H1 (cell line): ENCODE measurements around the gene MED1. TPM values are rescaled to one million over a fixed set of nuclear protein-coding genes. Genes with fewer than 3 reads are reported as not detected.

ENCODE experiments used
- polyA plus RNA-seq, 7 experiments: library from polyadenylated mRNA; depleted of rRNA in 3 of 7; stranded (reverse) in 5 of 7; unstranded in 2 of 7; fragments of >200 nt in 5 of 7; fragments of 200-250 nt in 2 of 7; gene quantifications; 1 replicate in 5 of 7; 2 replicates in 1 of 7; 4 replicates in 1 of 7; pipeline versions ENCODE4 v1.2.1 to v1.2.3, GENCODE V29; 2011 to 2013; ENCODE audit warnings: missing spikeins in 2 of 7, mixed read lengths in 2 of 7
- total RNA-seq: library from RNA; stranded (reverse); fragmentation: NEBNext Ultra II Directional; extraction: Animal tissue kit (Norgen Biotek cat#: 25700); gene quantifications from 2 replicates; pipeline ENCODE4 v1.2.1, GENCODE V29; 2021
- TF ChIP-seq, protein P1 (sequence below): fragments of 300-600 bp; sonication (generic); IDR thresholded peaks from 2 replicates; pipeline ENCODE4 v1.7.1; 2012; ENCODE audit warnings: low read length, moderate library complexity, mild to moderate bottlenecking, inconsistent platforms; ENCODE audit not compliant: insufficient replicate concordance

The MED1 gene
- total and polyA plus RNA-seq, 2 of the 8 experiments (the other 6 are each of a cell fraction or from before 2014, with no cell fraction given), result 24.7 to 56.5 TPM

- TF ChIP-seq, protein P1, sequence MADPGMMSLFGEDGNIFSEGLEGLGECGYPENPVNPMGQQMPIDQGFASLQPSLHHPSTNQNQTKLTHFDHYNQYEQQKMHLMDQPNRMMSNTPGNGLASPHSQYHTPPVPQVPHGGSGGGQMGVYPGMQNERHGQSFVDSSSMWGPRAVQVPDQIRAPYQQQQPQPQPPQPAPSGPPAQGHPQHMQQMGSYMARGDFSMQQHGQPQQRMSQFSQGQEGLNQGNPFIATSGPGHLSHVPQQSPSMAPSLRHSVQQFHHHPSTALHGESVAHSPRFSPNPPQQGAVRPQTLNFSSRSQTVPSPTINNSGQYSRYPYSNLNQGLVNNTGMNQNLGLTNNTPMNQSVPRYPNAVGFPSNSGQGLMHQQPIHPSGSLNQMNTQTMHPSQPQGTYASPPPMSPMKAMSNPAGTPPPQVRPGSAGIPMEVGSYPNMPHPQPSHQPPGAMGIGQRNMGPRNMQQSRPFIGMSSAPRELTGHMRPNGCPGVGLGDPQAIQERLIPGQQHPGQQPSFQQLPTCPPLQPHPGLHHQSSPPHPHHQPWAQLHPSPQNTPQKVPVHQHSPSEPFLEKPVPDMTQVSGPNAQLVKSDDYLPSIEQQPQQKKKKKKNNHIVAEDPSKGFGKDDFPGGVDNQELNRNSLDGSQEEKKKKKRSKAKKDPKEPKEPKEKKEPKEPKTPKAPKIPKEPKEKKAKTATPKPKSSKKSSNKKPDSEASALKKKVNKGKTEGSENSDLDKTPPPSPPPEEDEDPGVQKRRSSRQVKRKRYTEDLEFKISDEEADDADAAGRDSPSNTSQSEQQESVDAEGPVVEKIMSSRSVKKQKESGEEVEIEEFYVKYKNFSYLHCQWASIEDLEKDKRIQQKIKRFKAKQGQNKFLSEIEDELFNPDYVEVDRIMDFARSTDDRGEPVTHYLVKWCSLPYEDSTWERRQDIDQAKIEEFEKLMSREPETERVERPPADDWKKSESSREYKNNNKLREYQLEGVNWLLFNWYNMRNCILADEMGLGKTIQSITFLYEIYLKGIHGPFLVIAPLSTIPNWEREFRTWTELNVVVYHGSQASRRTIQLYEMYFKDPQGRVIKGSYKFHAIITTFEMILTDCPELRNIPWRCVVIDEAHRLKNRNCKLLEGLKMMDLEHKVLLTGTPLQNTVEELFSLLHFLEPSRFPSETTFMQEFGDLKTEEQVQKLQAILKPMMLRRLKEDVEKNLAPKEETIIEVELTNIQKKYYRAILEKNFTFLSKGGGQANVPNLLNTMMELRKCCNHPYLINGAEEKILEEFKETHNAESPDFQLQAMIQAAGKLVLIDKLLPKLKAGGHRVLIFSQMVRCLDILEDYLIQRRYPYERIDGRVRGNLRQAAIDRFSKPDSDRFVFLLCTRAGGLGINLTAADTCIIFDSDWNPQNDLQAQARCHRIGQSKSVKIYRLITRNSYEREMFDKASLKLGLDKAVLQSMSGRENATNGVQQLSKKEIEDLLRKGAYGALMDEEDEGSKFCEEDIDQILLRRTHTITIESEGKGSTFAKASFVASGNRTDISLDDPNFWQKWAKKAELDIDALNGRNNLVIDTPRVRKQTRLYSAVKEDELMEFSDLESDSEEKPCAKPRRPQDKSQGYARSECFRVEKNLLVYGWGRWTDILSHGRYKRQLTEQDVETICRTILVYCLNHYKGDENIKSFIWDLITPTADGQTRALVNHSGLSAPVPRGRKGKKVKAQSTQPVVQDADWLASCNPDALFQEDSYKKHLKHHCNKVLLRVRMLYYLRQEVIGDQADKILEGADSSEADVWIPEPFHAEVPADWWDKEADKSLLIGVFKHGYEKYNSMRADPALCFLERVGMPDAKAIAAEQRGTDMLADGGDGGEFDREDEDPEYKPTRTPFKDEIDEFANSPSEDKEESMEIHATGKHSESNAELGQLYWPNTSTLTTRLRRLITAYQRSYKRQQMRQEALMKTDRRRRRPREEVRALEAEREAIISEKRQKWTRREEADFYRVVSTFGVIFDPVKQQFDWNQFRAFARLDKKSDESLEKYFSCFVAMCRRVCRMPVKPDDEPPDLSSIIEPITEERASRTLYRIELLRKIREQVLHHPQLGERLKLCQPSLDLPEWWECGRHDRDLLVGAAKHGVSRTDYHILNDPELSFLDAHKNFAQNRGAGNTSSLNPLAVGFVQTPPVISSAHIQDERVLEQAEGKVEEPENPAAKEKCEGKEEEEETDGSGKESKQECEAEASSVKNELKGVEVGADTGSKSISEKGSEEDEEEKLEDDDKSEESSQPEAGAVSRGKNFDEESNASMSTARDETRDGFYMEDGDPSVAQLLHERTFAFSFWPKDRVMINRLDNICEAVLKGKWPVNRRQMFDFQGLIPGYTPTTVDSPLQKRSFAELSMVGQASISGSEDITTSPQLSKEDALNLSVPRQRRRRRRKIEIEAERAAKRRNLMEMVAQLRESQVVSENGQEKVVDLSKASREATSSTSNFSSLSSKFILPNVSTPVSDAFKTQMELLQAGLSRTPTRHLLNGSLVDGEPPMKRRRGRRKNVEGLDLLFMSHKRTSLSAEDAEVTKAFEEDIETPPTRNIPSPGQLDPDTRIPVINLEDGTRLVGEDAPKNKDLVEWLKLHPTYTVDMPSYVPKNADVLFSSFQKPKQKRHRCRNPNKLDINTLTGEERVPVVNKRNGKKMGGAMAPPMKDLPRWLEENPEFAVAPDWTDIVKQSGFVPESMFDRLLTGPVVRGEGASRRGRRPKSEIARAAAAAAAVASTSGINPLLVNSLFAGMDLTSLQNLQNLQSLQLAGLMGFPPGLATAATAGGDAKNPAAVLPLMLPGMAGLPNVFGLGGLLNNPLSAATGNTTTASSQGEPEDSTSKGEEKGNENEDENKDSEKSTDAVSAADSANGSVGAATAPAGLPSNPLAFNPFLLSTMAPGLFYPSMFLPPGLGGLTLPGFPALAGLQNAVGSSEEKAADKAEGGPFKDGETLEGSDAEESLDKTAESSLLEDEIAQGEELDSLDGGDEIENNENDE, result no peak
- TF ChIP-seq, all 59 proteins: peak for 0
Observed at GRCh38 chr17:39455919-39456318, 4.9 kb upstream of the MED1 start (continued).
